CD4-positive, alpha-beta T cell (primary cell): ENCODE measurements around the gene SYCP2. TPM values are rescaled to one million over a fixed set of nuclear protein-coding genes. Genes with fewer than 3 reads are reported as not detected.

ENCODE experiments used
- ATAC-seq: fragments of 200-7000 bp; cut with Tn5 transposase; one replicate; pipeline ENCODE4 v1.10.0; 2022; ENCODE audit warnings: mild to moderate bottlenecking; ENCODE audit not compliant: poor library complexity
- CTCF ChIA-PET: fragments of 350-600 bp; sonication (Branson Sonifier 250); formaldehyde crosslinking; loops from one replicate; lab custom pipeline; 2021; ENCODE audit warnings: antibody characterized with exemption, inconsistent platforms; lab: Charles Lee
- POLR2A ChIA-PET: fragments of 350-600 bp; sonication (Branson Sonifier 250); formaldehyde crosslinking; loops from one replicate; lab custom pipeline; 2021; ENCODE audit warnings: antibody characterized with exemption, inconsistent platforms; lab: Charles Lee
- DNase-seq, 14 experiments: peaks; one replicate each; pipeline ENCODE4 v3.0.0-alpha.2; 2013 to 2020; ENCODE audit warnings: mixed read lengths in 2 of 14
- H3K27ac ChIP-seq, 2 donors: one replicate each; pipeline versions ENCODE4 v1.5.1 to v1.7.0; 2013; ENCODE audit warnings: low read length in 2 of 2, low read depth in 1 of 2, mild to moderate bottlenecking in 1 of 2
- H3K27me3 ChIP-seq, 2 experiments: 1 replicate in 1 of 2; 2 replicates in 1 of 2; pipeline versions ENCODE4 v1.6.1 to v1.7.0; 2013; ENCODE audit warnings: low read length in 2 of 2, control low read depth in 1 of 2, mild to moderate bottlenecking in 1 of 2, moderate library complexity in 1 of 2; ENCODE audit not compliant: insufficient read depth in 2 of 2, control insufficient read depth in 1 of 2
- H3K36me3 ChIP-seq: one replicate; pipeline ENCODE4 v1.6.1; 2013; ENCODE audit warnings: low read length, control low read depth; ENCODE audit not compliant: insufficient read depth
- H3K4me1 ChIP-seq: one replicate; pipeline ENCODE4 v1.6.1; 2013; ENCODE audit warnings: low read length, control low read depth; ENCODE audit not compliant: insufficient read depth
- H3K4me3 ChIP-seq: one replicate; pipeline ENCODE4 v1.5.1; 2013; ENCODE audit warnings: mild to moderate bottlenecking, low read length, moderate library complexity
- H3K9me3 ChIP-seq, 2 experiments: 1 replicate in 1 of 2; 2 replicates in 1 of 2; pipeline versions ENCODE4 v1.6.1 to v1.7.0; 2013; ENCODE audit warnings: low read length in 2 of 2, mild to moderate bottlenecking in 2 of 2, control low read depth in 1 of 2, moderate library complexity in 1 of 2; ENCODE audit not compliant: control insufficient read depth in 1 of 2, insufficient read depth in 1 of 2
- H3K27ac Mint-ChIP-seq: one replicate; pipeline ENCODE4 v1.8.0; 2020; ENCODE audit warnings: mixed read lengths
- H3K27me3 Mint-ChIP-seq: one replicate; pipeline ENCODE4 v1.8.0; 2021; ENCODE audit warnings: mixed read lengths
- H3K36me3 Mint-ChIP-seq: one replicate; pipeline ENCODE4 v1.8.0; 2021; ENCODE audit warnings: low read depth, mixed read lengths
- H3K4me1 Mint-ChIP-seq: one replicate; pipeline ENCODE4 v1.8.0; 2021; ENCODE audit warnings: low read depth, mixed read lengths
- H3K4me3 Mint-ChIP-seq: one replicate; pipeline ENCODE4 v1.8.0; 2020; ENCODE audit warnings: mild to moderate bottlenecking, mixed read lengths
- H3K9me3 Mint-ChIP-seq: one replicate; pipeline ENCODE4 v1.8.0; 2020; ENCODE audit warnings: mixed read lengths
- intact Hi-C, 2 experiments: fragments of 100-400 bp; cut with DNase I in 1 of 2; cut with micrococcal nuclease in 1 of 2; formaldehyde crosslinking; loops; one replicate each; pipeline versions ENCODE4 v1.15.1 to v1.9.0; 2023 to 2025; cut with DNase I, micrococcal nuclease
- total RNA-seq, 174 experiments: library from RNA in 2 of 174; stranded (reverse) in 2 of 174; gene quantifications; one replicate each; pipeline ENCODE4 v1.2.3 and lab custom pipeline; 2021 to 2026
- TF ChIP-seq, protein P1 (sequence below): fragments of 200-600 bp; IDR thresholded peaks from one replicate; pipeline ENCODE4 v1.8.0; 2022; ENCODE audit warnings: antibody characterized with exemption, mild to moderate bottlenecking

Gene SYCP2
- total RNA-seq, 2 experiments from 2014 or later: 4.4 to 4.6 TPM

DNA sequence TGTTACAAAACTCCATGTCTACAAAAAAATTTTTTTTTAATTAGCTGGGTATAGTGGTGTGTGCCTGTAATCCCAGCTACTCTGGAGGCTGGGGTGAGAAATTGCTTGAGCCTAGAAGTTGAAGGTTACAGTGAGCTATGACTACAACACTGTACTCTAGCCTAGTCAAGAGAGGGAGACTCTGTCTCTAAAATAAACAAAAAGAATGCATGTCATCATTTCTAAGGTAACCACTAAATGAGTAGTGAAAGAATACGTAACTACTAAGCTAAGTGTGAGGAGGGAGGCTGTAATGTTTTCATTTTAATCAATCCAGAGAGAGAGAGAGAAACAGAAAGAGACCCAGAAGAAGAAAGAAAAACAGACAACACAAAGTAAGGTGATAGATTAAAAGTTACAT is 9.9 kb downstream of the SYCP2 start:
- H3K9me3 ChIP-seq: no peaks in the 10 kb centered on the region
- ChIA-PET POLR2A (no interaction called here), CTCF (interaction anchor here (0.9 kb wide), 1 partner anchor 10 kb away, joined by 3 read pairs; the partner anchor contains the start of gene SYCP2)
- H3K27me3 Mint-ChIP-seq: no peaks in the 10 kb centered on the region
- no peaks in the 10 kb centered on the region for H3K4me1 Mint-ChIP-seq
- H3K27ac ChIP-seq: no peak overlapping the region
- TF ChIP-seq, protein P1, sequence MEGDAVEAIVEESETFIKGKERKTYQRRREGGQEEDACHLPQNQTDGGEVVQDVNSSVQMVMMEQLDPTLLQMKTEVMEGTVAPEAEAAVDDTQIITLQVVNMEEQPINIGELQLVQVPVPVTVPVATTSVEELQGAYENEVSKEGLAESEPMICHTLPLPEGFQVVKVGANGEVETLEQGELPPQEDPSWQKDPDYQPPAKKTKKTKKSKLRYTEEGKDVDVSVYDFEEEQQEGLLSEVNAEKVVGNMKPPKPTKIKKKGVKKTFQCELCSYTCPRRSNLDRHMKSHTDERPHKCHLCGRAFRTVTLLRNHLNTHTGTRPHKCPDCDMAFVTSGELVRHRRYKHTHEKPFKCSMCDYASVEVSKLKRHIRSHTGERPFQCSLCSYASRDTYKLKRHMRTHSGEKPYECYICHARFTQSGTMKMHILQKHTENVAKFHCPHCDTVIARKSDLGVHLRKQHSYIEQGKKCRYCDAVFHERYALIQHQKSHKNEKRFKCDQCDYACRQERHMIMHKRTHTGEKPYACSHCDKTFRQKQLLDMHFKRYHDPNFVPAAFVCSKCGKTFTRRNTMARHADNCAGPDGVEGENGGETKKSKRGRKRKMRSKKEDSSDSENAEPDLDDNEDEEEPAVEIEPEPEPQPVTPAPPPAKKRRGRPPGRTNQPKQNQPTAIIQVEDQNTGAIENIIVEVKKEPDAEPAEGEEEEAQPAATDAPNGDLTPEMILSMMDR: no peak
- H3K36me3 ChIP-seq: no peaks in the 10 kb centered on the region
- no peaks in the 10 kb centered on the region for H3K9me3 Mint-ChIP-seq
- no peaks in the 10 kb centered on the region for H3K4me1 ChIP-seq
- intact Hi-C loops: no loop called here
- DNase-seq (no peak), ATAC-seq (no peak)
- H3K27me3 ChIP-seq: no peaks in the 10 kb centered on the region
- no peaks in the 10 kb centered on the region for H3K36me3 Mint-ChIP-seq
- no peak overlapping the region for H3K27ac Mint-ChIP-seq
- H3K4me3 ChIP-seq: no peak overlapping the region
- H3K4me3 Mint-ChIP-seq: no peak overlapping the region

DNA sequence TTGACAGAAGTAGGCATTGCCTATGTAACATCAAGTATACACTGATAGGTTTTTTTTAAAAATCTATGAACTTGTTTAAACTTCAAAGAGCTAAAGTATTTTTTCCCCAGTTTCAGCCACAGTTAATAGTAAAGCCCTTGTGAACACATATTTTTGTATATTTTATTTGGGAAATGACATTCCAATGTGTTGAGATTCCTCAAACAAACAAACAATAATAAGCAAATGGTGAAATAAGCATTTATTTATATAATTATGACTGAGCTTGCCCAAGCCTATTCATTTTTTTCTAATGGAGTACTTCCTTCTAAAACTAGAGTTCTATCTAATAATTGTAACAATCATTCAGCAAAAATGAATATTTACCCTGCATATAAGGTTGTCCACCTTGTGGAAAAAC is 12.5 kb downstream of the SYCP2 start:
- H3K9me3 Mint-ChIP-seq: no peaks in the 10 kb centered on the region
- no peaks in the 10 kb centered on the region for H3K4me1 Mint-ChIP-seq
- no peaks in the 10 kb centered on the region for H3K36me3 Mint-ChIP-seq
- intact Hi-C loops: no loop called here
- no peak for ATAC-seq
- Histone ChIP-seq H3K36me3 (no peaks in the 10 kb centered on the region), H3K27ac (no peak overlapping the region), H3K9me3 (no peaks in the 10 kb centered on the region), H3K4me1 (no peaks in the 10 kb centered on the region), H3K27me3 (no peaks in the 10 kb centered on the region), H3K4me3 (no peak overlapping the region)
- H3K4me3 Mint-ChIP-seq: no peak overlapping the region
- TF ChIP-seq, protein P1: no peak
- POLR2A ChIA-PET: no interaction called here
- H3K27me3 Mint-ChIP-seq: no peaks in the 10 kb centered on the region
- H3K27ac Mint-ChIP-seq: no peak overlapping the region
- CTCF ChIA-PET: no interaction called here
- no peak for DNase-seq

DNA sequence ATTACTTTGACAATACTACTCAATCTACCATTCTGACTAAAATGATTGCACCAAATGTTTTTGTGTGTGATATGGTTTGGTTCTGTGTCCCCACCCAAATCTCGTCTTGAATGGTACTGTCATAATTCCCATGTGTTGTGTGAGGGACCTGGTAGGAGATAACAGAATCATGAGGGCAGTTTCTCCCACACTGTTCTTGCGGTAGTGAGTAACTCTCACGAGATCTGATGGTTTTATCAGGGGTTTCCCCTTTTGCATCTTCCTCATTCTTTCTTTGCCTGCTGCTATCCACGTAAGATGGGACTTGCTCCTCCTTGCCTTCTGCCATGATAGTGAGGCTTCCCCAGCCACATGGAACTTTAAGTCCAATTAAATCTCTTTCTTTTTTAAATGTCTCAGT is 20.8 kb downstream of the SYCP2 start:
- Histone ChIP-seq H3K4me3 (no peak overlapping the region), H3K4me1 (no peaks in the 10 kb centered on the region), H3K27me3 (peaks cover 0 to 4% of the 10 kb centered on the region in 2 experiments), H3K9me3 (no peaks in the 10 kb centered on the region), H3K36me3 (no peaks in the 10 kb centered on the region), H3K27ac (no peak overlapping the region)
- H3K4me1 Mint-ChIP-seq: no peaks in the 10 kb centered on the region
- no peak overlapping the region for H3K4me3 Mint-ChIP-seq
- peak in 1 of 14 experiments; percentile 23 for DNase-seq
- CTCF ChIA-PET: no interaction called here
- TF ChIP-seq, protein P1: no peak
- POLR2A ChIA-PET: no interaction called here
- H3K27me3 Mint-ChIP-seq: peaks cover 7% of the 10 kb centered on the region
- intact Hi-C loops: no loop called here
- no peaks in the 10 kb centered on the region for H3K36me3 Mint-ChIP-seq
- no peak for ATAC-seq
- H3K9me3 Mint-ChIP-seq: no peaks in the 10 kb centered on the region
- H3K27ac Mint-ChIP-seq: no peak overlapping the region
